Left lung (tissue), 10 donors: ENCODE data around the gene SOCS2. TPM values are rescaled to one million over a fixed set of nuclear protein-coding genes. Genes with fewer than 3 reads are reported as not detected.
A peak's percentile ranks its signal among the peaks of the same experiment; 100 is the strongest.

Experiments
- ATAC-seq: fragments of 200-7000 bp; cut with Tn5 transposase; one replicate; pipeline ENCODE4 v1.9.1; 2020; ENCODE audit warnings: moderate library complexity
- DNase-seq, 4 donors: peaks; one replicate each; pipeline ENCODE4 v3.0.0-alpha.2; 2013 to 2020
- H3K27ac ChIP-seq, 2 donors: fragments of 200-600 bp; sonication (generic) in 1 of 2; one replicate each; pipeline versions ENCODE4 v1.5.0 to v1.8.0; 2020 to 2021
- H3K27me3 ChIP-seq, 2 donors: fragments of 200-600 bp; sonication (generic) in 1 of 2; one replicate each; pipeline versions ENCODE4 v1.5.0 to v1.8.0; 2020 to 2021
- H3K36me3 ChIP-seq, 2 donors: fragments of 200-600 bp; sonication (generic) in 1 of 2; one replicate each; pipeline versions ENCODE4 v1.5.0 to v1.8.0; 2020 to 2021
- H3K4me1 ChIP-seq, 2 donors: fragments of 200-600 bp; one replicate each; pipeline ENCODE4 v1.8.0; 2021
- H3K4me3 ChIP-seq, 2 donors: fragments of 200-600 bp; sonication (generic) in 1 of 2; one replicate each; pipeline versions ENCODE4 v1.5.0 to v1.8.0; 2020 to 2021; ENCODE audit warnings: mild to moderate bottlenecking in 1 of 2
- H3K9me3 ChIP-seq, 2 donors: fragments of 200-600 bp; sonication (generic) in 1 of 2; one replicate each; pipeline versions ENCODE4 v1.5.0 to v1.8.0; 2020 to 2021
- intact Hi-C, 2 donors: fragments of 100-400 bp; cut with DNase I; formaldehyde crosslinking; loops; one replicate each; pipeline versions ENCODE4 v1.11.2 to v1.14.2; 2022
- polyA plus RNA-seq, 6 donors: library from polyadenylated mRNA; unstranded; fragments of 120-200 nt; gene quantifications; one replicate each; pipeline ENCODE4 v1.2.1, GENCODE V29; 2013; ENCODE audit not compliant: insufficient read length in 6 of 6
- total RNA-seq, 2 donors: library from RNA; stranded (reverse); fragmentation: NEBNext Ultra II Directional; extraction: Animal tissue kit (Norgen Biotek cat#: 25700); gene quantifications; one replicate each; pipeline ENCODE4 v1.2.1, GENCODE V29; 2021
- TF ChIP-seq, protein P1 (sequence below), 2 donors: fragments of 200-600 bp; sonication (generic) in 1 of 2; IDR thresholded peaks; one replicate each; pipeline versions ENCODE4 v1.5.0 to v1.8.0; 2021; ENCODE audit warnings: antibody characterized with exemption in 2 of 2
- donor health status: DM: no; HTN: yes; CAD: no.
- donor health status: DM: no; HTN: no; CAD: no.

SOCS2 gene
- total and polyA plus RNA-seq, 8 donors: 15.7 to 40.5 (median 31.0) TPM

DNA sequence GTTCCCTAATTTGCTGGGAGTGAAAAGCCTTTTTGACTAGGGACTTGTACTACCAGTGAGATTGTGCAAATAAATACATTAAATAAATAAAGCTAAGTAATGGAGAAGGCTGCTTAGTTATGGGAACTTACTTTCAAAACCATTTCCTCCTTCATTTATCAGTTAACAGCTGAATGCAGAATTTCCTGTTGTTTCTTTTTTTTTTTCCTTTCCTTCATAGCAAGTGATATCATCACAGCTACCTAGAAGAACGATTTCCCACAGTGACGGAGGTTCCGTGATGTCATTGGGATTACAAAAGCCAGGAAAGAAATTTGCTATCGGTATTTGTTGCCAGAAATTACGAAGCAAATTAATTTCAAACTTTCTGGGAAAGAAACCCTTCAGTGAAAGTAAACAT is 42.1 kb upstream of the SOCS2 start:
- no peak overlapping the region for H3K4me3 ChIP-seq
- no peaks in the 10 kb centered on the region for H3K36me3 ChIP-seq
- TF ChIP-seq, protein P1, sequence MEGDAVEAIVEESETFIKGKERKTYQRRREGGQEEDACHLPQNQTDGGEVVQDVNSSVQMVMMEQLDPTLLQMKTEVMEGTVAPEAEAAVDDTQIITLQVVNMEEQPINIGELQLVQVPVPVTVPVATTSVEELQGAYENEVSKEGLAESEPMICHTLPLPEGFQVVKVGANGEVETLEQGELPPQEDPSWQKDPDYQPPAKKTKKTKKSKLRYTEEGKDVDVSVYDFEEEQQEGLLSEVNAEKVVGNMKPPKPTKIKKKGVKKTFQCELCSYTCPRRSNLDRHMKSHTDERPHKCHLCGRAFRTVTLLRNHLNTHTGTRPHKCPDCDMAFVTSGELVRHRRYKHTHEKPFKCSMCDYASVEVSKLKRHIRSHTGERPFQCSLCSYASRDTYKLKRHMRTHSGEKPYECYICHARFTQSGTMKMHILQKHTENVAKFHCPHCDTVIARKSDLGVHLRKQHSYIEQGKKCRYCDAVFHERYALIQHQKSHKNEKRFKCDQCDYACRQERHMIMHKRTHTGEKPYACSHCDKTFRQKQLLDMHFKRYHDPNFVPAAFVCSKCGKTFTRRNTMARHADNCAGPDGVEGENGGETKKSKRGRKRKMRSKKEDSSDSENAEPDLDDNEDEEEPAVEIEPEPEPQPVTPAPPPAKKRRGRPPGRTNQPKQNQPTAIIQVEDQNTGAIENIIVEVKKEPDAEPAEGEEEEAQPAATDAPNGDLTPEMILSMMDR (IDR thresholded peaks at IDR 0.05): no peak
- DNase-seq (peak in 2 of 4 donors; percentile 5 to 58), ATAC-seq (no peak)
- intact Hi-C loops: no loop called here
- H3K27ac ChIP-seq: no peak overlapping the region
- peaks cover 0 to 10% of the 10 kb centered on the region in 2 donors for H3K4me1 ChIP-seq
- H3K9me3 ChIP-seq: no peaks in the 10 kb centered on the region
- H3K27me3 ChIP-seq: no peaks in the 10 kb centered on the region

GRCh38 chr12:93533310-93533709 is 39.2 kb upstream of the SOCS2 start:
- TF ChIP-seq, protein P1 (IDR thresholded peaks at IDR 0.05): no peak
- intact Hi-C loops: no loop called here
- H3K27me3 ChIP-seq: no peaks in the 10 kb centered on the region
- no peak overlapping the region for H3K4me3 ChIP-seq
- H3K36me3 ChIP-seq: no peaks in the 10 kb centered on the region
- ATAC-seq (peak; percentile 70), DNase-seq (peak in 1 of 4 donors; percentile 43)
- H3K27ac ChIP-seq: no peak overlapping the region
- H3K9me3 ChIP-seq: no peaks in the 10 kb centered on the region
- peaks cover 0 to 10% of the 10 kb centered on the region in 2 donors for H3K4me1 ChIP-seq

DNA sequence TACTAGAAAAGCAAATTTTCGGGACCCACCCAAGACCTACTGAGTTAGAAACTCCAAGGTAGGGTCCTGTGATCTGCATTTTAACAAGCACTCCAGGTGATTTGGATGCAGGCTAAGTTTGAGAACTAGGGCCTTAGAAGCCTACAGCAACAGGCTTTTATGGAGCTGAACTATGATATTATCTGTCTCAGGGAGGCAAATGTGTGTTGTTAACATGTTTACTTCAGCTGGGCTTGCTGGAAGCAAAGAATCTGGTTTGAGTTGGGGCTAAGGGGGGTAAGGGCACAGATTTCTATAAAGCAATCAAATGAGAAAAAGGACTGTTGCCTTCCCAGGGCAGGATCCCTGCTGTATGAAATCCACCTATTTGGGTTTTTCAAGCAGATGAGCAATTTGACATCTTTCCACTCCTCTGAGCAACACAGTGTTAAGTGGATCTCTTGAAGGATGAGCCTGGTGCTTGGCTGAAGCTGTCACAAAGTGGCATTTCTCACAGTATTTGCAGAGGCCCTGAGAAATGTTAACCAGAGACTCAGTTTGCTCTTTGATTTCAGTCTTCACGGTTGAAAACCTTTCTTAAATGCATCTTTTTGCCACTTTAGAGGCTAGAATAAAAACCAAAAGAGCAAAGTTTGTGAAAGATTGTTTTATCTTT is 36.2 kb upstream of the SOCS2 start:
- no peak overlapping the region for H3K27ac ChIP-seq
- DNase-seq (no peak), ATAC-seq (no peak)
- no peaks in the 10 kb centered on the region for H3K27me3 ChIP-seq
- H3K4me1 ChIP-seq: no peaks in the 10 kb centered on the region
- H3K9me3 ChIP-seq: no peaks in the 10 kb centered on the region
- TF ChIP-seq, protein P1 (IDR thresholded peaks at IDR 0.05): no peak
- intact Hi-C loops: no loop called here
- no peaks in the 10 kb centered on the region for H3K36me3 ChIP-seq
- no peak overlapping the region for H3K4me3 ChIP-seq

DNA sequence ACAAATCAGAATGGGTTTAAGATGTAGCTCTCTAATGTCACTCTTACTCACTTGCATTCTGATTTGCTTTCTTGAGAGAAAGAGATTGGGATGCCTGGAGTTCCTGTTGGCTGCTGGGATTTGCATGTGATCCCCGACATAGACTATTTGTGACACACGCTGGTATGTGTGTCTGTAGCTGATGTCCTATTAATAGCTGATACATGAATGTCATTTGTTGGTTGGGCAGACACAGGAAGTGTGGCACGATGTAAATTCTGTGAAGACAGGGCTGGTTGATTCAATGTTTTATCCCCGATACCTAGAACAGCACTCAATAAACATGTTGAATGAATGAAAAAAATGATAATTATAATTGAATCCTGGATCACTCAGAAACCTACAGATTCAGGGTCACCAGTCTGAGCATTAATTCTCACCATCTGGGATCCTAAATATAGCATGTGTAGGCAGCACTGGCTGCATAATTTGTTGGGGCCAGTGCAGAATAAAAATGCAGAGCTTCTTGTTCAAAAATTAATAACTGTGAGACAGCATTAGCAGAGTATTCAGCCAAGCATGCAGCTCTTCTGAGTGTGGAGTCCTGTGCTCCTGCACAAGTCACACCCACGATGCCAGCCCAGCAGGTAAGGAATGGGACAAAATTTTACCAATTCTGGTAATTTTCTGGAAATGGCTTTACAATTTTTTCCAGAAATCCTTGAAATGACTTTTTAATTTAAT is 35.5 kb upstream of the SOCS2 start:
- Histone ChIP-seq H3K27ac (no peak overlapping the region), H3K4me3 (no peak overlapping the region)

DNA sequence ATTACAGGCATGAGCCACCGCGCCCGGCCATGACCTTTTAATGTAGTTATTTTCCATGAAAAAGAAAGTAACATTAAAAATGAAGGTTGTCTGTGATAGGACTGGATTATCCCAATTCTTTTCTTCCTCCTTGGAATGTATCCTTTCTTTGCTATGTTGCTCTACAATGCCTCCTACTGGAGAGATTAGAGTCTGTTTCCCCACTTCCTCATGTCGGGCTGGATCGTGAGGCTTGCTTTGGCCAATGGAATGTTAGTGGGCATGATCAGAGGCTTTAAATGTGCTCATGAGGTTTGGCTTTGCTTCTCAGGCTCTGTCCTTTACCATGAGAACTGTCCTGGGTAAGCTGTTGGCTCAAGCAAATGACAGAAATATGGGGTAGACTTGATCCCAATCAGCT is 34.7 kb upstream of the SOCS2 start:
- H3K4me3 ChIP-seq: no peak overlapping the region
- peaks cover 0 to 5% of the 10 kb centered on the region in 2 donors for H3K4me1 ChIP-seq
- H3K27ac ChIP-seq: no peak overlapping the region
- no peaks in the 10 kb centered on the region for H3K36me3 ChIP-seq
- no peaks in the 10 kb centered on the region for H3K9me3 ChIP-seq
- ATAC-seq (no peak), DNase-seq (no peak)
- TF ChIP-seq, protein P1 (IDR thresholded peaks at IDR 0.05): no peak
- intact Hi-C loops: no loop called here
- no peaks in the 10 kb centered on the region for H3K27me3 ChIP-seq

More for the DNA sequence above, 35.5 kb upstream of the SOCS2 start:
- no peaks in the 10 kb centered on the region for H3K9me3 ChIP-seq
- TF ChIP-seq, protein P1 (IDR thresholded peaks at IDR 0.05): no peak
- intact Hi-C loops: no loop called here
- DNase-seq (no peak), ATAC-seq (no peak)
- no peaks in the 10 kb centered on the region for H3K27me3 ChIP-seq
- peaks cover 0 to 4% of the 10 kb centered on the region in 2 donors for H3K4me1 ChIP-seq
- no peaks in the 10 kb centered on the region for H3K36me3 ChIP-seq
